ENCODE measurements around the gene UBXN1.
A peak's percentile ranks its signal among the peaks of the same experiment; 100 is the strongest.
"Not testable (repeated sequence)": the region's sequence is repeated elsewhere in the genome, so short reads cannot be mapped to it uniquely, and the experiment has no call there.

The UBXN1 gene

GRCh38 chr11:62671608-62672389, 7.1 kb downstream of the UBXN1 start, which contains the start of the genes LBHD1 and UQCC3:
Gene LBHD1, minus strand, starts transcription at chr11:62672267. Its CDS starts 2,236 bp downstream, at chr11:62670031.
Gene UQCC3, plus strand, starts transcription at chr11:62671673. Its CDS starts 73 bp downstream, at chr11:62671746.
- DNase-seq (ENCODE audit: low spot score) = peak; percentile 72

- no peak for DNase-seq (ENCODE audit: low spot score)
Measured at GRCh38 chr11:62671236-62671607, 7.7 kb downstream of the UBXN1 start.

GRCh38 chr11:62669420-62670161, 9.3 kb downstream of the UBXN1 start:
- no peak for DNase-seq (ENCODE audit: low spot score)

- DNase-seq (ENCODE audit: low spot score) = no peak
Measured at GRCh38 chr11:62667460-62667859, 11.4 kb downstream of the UBXN1 start.

GRCh38 chr11:62666259-62666926, 12.5 kb downstream of the UBXN1 start:
- DNase-seq (ENCODE audit: low spot score) = no peak

GRCh38 chr11:62665599-62666258, 13.1 kb downstream of the UBXN1 start:
- DNase-seq (ENCODE audit: low spot score) = peak; percentile 51

- peak; percentile 93 for DNase-seq (ENCODE audit: low spot score)
Measured at GRCh38 chr11:62665075-62665598, 13.7 kb downstream of the UBXN1 start, which contains the start of the genes C11orf98 and CSKMT. Gene C11orf98, minus strand, starts transcription at chr11:62665210. Its CDS starts 41 bp downstream, at chr11:62665169. Gene CSKMT, plus strand, starts transcription at chr11:62665312. Its CDS starts 568 bp downstream, at chr11:62665880.

- DNase-seq (ENCODE audit: low spot score) = peak; percentile 52
Measured at GRCh38 chr11:62664405-62665074, 14.3 kb downstream of the UBXN1 start.

GRCh38 chr11:62656796-62657429, 22.0 kb downstream of the UBXN1 start:
- DNase-seq (ENCODE audit: low spot score) = no peak

GRCh38 chr11:62654297-62654696, 24.6 kb downstream of the UBXN1 start:
- DNase-seq (ENCODE audit: low spot score) = no peak

GRCh38 chr11:62652161-62653006, 26.5 kb downstream of the UBXN1 start:
- DNase-seq (ENCODE audit: low spot score) = no peak

- DNase-seq (ENCODE audit: low spot score) = not testable (repeated sequence)
Measured at GRCh38 chr11:62650283-62650682, 28.6 kb downstream of the UBXN1 start.

GRCh38 chr11:62649486-62649885, 29.4 kb downstream of the UBXN1 start:
- no peak for DNase-seq (ENCODE audit: low spot score)

GRCh38 chr11:62648967-62649364, 29.9 kb downstream of the UBXN1 start:
- DNase-seq (ENCODE audit: low spot score) = no peak

- no peak for DNase-seq (ENCODE audit: low spot score)
Measured at GRCh38 chr11:62648185-62648966, 30.5 kb downstream of the UBXN1 start.

GRCh38 chr11:62647609-62648005, 31.3 kb downstream of the UBXN1 start:
- no peak for DNase-seq (ENCODE audit: low spot score)

- no peak for DNase-seq (ENCODE audit: low spot score)
Measured at GRCh38 chr11:62646825-62647608, 31.9 kb downstream of the UBXN1 start.
